ENCODE data around the gene HS3ST5. TPM values are rescaled to one million over a fixed set of nuclear protein-coding genes. Genes with fewer than 3 reads are reported as not detected.

The HS3ST5 gene
- total RNA-seq, 1 donor from 2014 or later: 17.4 TPM

- DNase-seq: no peak
- H3K9me3 Mint-ChIP-seq (ENCODE audit: unreplicated experiment): no peaks in the 10 kb centered on the region
- no peaks in the 10 kb centered on the region for H3K36me3 Mint-ChIP-seq (ENCODE audit: unreplicated experiment)
- no peak for TF ChIP-seq CTCF (IDR thresholded peaks at IDR 0.05; ENCODE audit: partially characterized antibody, unreplicated experiment)
- no peaks in the 10 kb centered on the region for H3K27me3 Mint-ChIP-seq (ENCODE audit: unreplicated experiment)
- no peak overlapping the region for H3K27ac Mint-ChIP-seq (ENCODE audit: unreplicated experiment)
- peaks cover 7% of the 10 kb centered on the region for H3K4me1 Mint-ChIP-seq (ENCODE audit: low read depth, unreplicated experiment)
- H3K4me3 Mint-ChIP-seq (ENCODE audit: unreplicated experiment): no peak overlapping the region
These were observed 180.0 kb downstream of the HS3ST5 start for GRCh38 chr6:114162691-114163347.

GRCh38 chr6:114160881-114161280, 181.9 kb downstream of the HS3ST5 start:
- no peaks in the 10 kb centered on the region for H3K9me3 Mint-ChIP-seq (ENCODE audit: unreplicated experiment)
- H3K4me3 Mint-ChIP-seq (ENCODE audit: unreplicated experiment): no peak overlapping the region
- H3K27me3 Mint-ChIP-seq (ENCODE audit: unreplicated experiment): no peaks in the 10 kb centered on the region
- no peak overlapping the region for H3K27ac Mint-ChIP-seq (ENCODE audit: unreplicated experiment)
- H3K4me1 Mint-ChIP-seq (ENCODE audit: low read depth, unreplicated experiment): peaks cover 3% of the 10 kb centered on the region
- no peaks in the 10 kb centered on the region for H3K36me3 Mint-ChIP-seq (ENCODE audit: unreplicated experiment)
- no peak for TF ChIP-seq CTCF (IDR thresholded peaks at IDR 0.05; ENCODE audit: partially characterized antibody, unreplicated experiment)
- no peak for DNase-seq

- Mint-ChIP-seq H3K27me3 (ENCODE audit: unreplicated experiment) (no peaks in the 10 kb centered on the region), H3K4me1 (ENCODE audit: low read depth, unreplicated experiment) (peaks cover 3% of the 10 kb centered on the region), H3K36me3 (ENCODE audit: unreplicated experiment) (no peaks in the 10 kb centered on the region), H3K27ac (ENCODE audit: unreplicated experiment) (no peak overlapping the region), H3K4me3 (ENCODE audit: unreplicated experiment) (no peak overlapping the region), H3K9me3 (ENCODE audit: unreplicated experiment) (no peaks in the 10 kb centered on the region)
- no peak for TF ChIP-seq CTCF (IDR thresholded peaks at IDR 0.05; ENCODE audit: partially characterized antibody, unreplicated experiment)
- no peak for DNase-seq
These were observed 183.1 kb downstream of the HS3ST5 start for GRCh38 chr6:114159727-114160126.

GRCh38 chr6:114158838-114159694, 183.8 kb downstream of the HS3ST5 start:
- peaks cover 2% of the 10 kb centered on the region for H3K27me3 Mint-ChIP-seq (ENCODE audit: unreplicated experiment)
- H3K27ac Mint-ChIP-seq (ENCODE audit: unreplicated experiment): no peak overlapping the region
- no peaks in the 10 kb centered on the region for H3K36me3 Mint-ChIP-seq (ENCODE audit: unreplicated experiment)
- H3K4me1 Mint-ChIP-seq (ENCODE audit: low read depth, unreplicated experiment): peaks cover 3% of the 10 kb centered on the region
- no peak overlapping the region for H3K4me3 Mint-ChIP-seq (ENCODE audit: unreplicated experiment)
- no peak for DNase-seq
- TF ChIP-seq CTCF (IDR thresholded peaks at IDR 0.05; ENCODE audit: partially characterized antibody, unreplicated experiment): no peak
- no peaks in the 10 kb centered on the region for H3K9me3 Mint-ChIP-seq (ENCODE audit: unreplicated experiment)

- no peak overlapping the region for H3K27ac Mint-ChIP-seq (ENCODE audit: unreplicated experiment)
- no peak for TF ChIP-seq CTCF (IDR thresholded peaks at IDR 0.05; ENCODE audit: partially characterized antibody, unreplicated experiment)
- peaks cover 3% of the 10 kb centered on the region for H3K4me1 Mint-ChIP-seq (ENCODE audit: low read depth, unreplicated experiment)
These were observed 184.4 kb downstream of the HS3ST5 start for GRCh38 chr6:114158411-114158810.

More at GRCh38 chr6:114158411-114158810, 184.4 kb downstream of the HS3ST5 start:
- DNase-seq: no peak
- H3K36me3 Mint-ChIP-seq (ENCODE audit: unreplicated experiment): no peaks in the 10 kb centered on the region
- no peak overlapping the region for H3K4me3 Mint-ChIP-seq (ENCODE audit: unreplicated experiment)
- H3K27me3 Mint-ChIP-seq (ENCODE audit: unreplicated experiment): peaks cover 7% of the 10 kb centered on the region
- peaks cover 3% of the 10 kb centered on the region for H3K9me3 Mint-ChIP-seq (ENCODE audit: unreplicated experiment)

Measured in glutamatergic neuron (in vitro differentiated cells).